ENCODE measurements around the gene GRK5.

Gene GRK5

DNA sequence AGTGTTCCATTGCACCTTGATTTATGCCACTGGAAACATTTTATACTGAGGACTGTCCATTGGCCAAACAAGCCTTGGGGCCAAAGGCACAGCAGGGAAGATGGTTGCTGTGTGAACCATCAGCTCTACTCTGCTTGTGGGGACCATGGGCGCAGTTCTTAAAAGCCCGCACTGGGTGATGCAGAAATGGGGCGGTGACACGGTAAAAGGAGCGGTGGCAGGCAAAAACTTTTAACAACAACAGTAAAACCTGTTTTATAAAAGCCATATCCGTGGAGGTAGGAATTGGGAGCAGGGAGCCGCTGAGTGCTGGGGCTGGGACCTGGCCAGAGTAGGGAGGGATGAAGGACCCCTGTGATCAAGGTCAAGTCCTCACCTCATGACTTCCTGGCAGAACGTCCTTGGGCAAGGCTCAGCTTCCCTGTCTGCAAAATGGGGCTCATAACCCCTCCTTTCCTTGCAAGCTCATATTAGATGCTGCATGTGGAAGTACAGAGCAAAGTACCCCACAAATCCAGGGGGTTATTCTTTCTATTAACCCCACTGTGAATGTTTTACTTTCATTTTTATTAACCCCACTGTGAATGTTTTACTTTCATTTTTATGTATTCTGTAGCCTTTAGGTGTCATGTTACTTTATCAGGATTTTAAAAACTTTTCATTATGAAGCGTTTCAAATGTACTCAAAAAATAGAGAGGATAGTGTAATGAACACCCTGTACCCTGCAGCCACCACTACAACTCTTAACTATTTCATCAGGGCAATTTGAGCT lies 78.3 kb downstream of the GRK5 start:
- no peak for DNase-seq (ENCODE audit: low read depth)
- no peak overlapping the region for H3K4me3 ChIP-seq (ENCODE audit: low read depth, low read length)
- TF ChIP-seq MYC (IDR thresholded peaks at IDR 0.05; ENCODE audit: low read depth, low read length) = no peak
- TF ChIP-seq, protein P1, sequence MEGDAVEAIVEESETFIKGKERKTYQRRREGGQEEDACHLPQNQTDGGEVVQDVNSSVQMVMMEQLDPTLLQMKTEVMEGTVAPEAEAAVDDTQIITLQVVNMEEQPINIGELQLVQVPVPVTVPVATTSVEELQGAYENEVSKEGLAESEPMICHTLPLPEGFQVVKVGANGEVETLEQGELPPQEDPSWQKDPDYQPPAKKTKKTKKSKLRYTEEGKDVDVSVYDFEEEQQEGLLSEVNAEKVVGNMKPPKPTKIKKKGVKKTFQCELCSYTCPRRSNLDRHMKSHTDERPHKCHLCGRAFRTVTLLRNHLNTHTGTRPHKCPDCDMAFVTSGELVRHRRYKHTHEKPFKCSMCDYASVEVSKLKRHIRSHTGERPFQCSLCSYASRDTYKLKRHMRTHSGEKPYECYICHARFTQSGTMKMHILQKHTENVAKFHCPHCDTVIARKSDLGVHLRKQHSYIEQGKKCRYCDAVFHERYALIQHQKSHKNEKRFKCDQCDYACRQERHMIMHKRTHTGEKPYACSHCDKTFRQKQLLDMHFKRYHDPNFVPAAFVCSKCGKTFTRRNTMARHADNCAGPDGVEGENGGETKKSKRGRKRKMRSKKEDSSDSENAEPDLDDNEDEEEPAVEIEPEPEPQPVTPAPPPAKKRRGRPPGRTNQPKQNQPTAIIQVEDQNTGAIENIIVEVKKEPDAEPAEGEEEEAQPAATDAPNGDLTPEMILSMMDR (IDR thresholded peaks at IDR 0.05; ENCODE audit: low read depth, low read length) = no peak
- no peak for TF ChIP-seq POLR2A (IDR thresholded peaks at IDR 0.05; ENCODE audit: extremely low read depth, insufficient read length)
- TF ChIP-seq, protein P2, sequence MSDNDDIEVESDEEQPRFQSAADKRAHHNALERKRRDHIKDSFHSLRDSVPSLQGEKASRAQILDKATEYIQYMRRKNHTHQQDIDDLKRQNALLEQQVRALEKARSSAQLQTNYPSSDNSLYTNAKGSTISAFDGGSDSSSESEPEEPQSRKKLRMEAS (IDR thresholded peaks at IDR 0.05; ENCODE audit: low read depth, low read length) = no peak

DNA sequence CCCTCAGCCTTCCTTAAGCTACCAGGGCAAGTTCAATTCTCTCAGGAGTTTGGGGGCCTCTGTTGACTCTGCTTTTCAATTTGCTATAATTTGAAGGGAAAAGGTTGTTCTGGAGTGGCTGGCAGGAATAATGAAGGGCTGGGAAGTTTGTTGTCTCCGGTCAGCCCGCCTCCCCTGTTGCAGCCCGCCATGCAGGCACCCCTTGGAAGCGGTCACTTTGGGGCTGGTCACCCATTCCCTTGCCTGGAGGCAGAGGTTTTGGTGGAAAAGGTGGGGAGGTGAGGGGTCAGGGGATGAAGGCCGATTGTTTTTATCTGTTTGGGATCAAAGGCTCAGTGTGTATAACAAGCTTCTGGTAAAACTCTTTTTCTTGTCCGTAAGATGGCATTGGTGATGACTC lies 79.1 kb downstream of the GRK5 start:
- no peak overlapping the region for H3K4me3 ChIP-seq (ENCODE audit: low read depth, low read length)
- DNase-seq (ENCODE audit: low read depth) = no peak
- TF ChIP-seq MYC (IDR thresholded peaks at IDR 0.05; ENCODE audit: low read depth, low read length) = no peak
- TF ChIP-seq, protein P2 (IDR thresholded peaks at IDR 0.05; ENCODE audit: low read depth, low read length) = no peak
- TF ChIP-seq, protein P1 (IDR thresholded peaks at IDR 0.05; ENCODE audit: low read depth, low read length) = no peak

DNA sequence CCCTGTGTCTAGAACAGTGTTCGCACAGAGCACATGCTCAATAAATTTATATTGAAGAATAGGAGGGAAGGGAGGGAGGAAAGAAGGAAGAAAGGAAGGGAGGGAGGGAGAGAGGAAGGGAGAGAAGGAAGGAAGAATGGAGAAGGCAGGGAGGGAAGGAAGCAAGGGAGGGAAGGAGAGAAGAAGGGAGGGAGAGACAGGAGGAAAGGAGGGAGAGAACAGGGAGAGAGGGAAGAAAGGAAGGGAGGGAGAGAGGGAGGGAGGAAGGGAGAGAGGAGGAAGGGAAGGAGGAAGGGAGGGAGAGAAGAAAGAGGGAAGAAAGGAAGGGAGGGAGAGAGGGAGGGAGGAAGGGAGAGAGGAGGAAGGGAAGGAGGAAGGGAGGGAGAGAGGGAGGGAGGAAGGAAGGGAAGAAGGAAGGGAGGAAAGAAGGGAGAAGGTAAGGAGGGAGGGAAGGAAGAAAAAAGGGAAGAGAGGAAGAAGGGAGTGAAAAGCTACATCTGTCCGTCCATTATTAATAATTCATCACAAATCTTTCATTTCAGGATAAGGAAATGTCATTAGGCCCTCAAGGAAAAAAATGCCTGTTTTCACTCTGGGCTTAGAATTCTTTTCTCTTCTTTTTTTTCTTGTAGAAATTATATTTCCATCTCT lies 79.7 kb downstream of the GRK5 start:
- TF ChIP-seq, protein P2 (IDR thresholded peaks at IDR 0.05; ENCODE audit: low read depth, low read length) = no peak
- TF ChIP-seq MYC (IDR thresholded peaks at IDR 0.05; ENCODE audit: low read depth, low read length) (no peak), POLR2A (IDR thresholded peaks at IDR 0.05; ENCODE audit: extremely low read depth, insufficient read length) (no peak)
- TF ChIP-seq, protein P1 (IDR thresholded peaks at IDR 0.05; ENCODE audit: low read depth, low read length) = no peak
- DNase-seq (ENCODE audit: low read depth) = no peak
- H3K4me3 ChIP-seq (ENCODE audit: low read depth, low read length) = no peak overlapping the region

- DNase-seq (ENCODE audit: low read depth) = no peak
- H3K4me3 ChIP-seq (ENCODE audit: low read depth, low read length) = no peak overlapping the region
- TF ChIP-seq, protein P2 (IDR thresholded peaks at IDR 0.05; ENCODE audit: low read depth, low read length) = no peak
- no peak for TF ChIP-seq MYC (IDR thresholded peaks at IDR 0.05; ENCODE audit: low read depth, low read length)
Observed at GRCh38 chr10:119288574-119289001, 81.2 kb downstream of the GRK5 start.

DNA sequence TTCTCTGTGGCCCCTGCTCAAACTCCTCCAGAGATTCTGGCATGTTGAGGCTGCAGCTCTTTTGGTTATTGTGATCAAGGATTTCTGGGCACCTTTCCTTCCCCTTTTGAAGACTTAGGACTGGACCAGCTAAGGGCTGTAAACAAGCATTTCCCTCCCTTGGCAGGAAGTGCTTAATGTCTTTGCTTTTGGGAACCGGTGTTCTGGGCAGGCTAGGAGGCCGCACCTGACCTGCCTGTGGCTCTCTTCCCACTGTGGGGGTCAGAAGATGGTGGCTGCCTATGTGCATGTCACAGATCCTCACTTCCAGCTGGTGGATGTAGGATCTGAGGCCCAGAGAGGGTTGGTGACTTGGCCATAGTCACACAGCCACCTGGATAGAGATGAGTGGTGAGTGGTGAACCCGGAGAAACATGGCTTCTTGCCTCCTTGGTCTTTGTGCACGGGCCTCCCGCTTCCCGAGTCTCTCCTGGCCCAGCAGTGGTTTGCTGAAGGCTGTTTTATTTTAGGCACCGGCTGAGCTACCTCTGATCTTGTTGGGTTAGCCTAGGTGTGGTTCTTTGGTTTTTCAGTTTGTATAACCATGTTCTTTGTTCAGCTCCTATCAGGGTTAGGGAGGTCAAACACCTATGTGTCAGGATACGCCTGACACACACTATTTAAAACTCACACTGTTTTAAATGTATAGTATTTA lies 82.0 kb downstream of the GRK5 start:
- TF ChIP-seq, protein P1 (IDR thresholded peaks at IDR 0.05; ENCODE audit: low read depth, low read length) = no peak
- TF ChIP-seq, protein P2 (IDR thresholded peaks at IDR 0.05; ENCODE audit: low read depth, low read length) = no peak
- TF ChIP-seq POLR2A (IDR thresholded peaks at IDR 0.05; ENCODE audit: extremely low read depth, insufficient read length) = no peak
- TF ChIP-seq MYC (IDR thresholded peaks at IDR 0.05; ENCODE audit: low read depth, low read length) = no peak
- H3K4me3 ChIP-seq (ENCODE audit: low read depth, low read length) = no peak overlapping the region
- DNase-seq (ENCODE audit: low read depth) = no peak
